Neural cell (in vitro differentiated cells): ENCODE measurements around the gene DNMT3B. TPM values are rescaled to one million over a fixed set of nuclear protein-coding genes. Genes with fewer than 3 reads are reported as not detected.
"Not testable (repeated sequence)": the region's sequence is repeated elsewhere in the genome, so short reads cannot be mapped to it uniquely, and the experiment has no call there.

ENCODE experiments used
- H2AFZ ChIP-seq: fragments of 200-600, 300-800 bp; sonication (generic), shearing (Covaris generic); 2 replicates; pipeline ENCODE4 v1.6.0; 2014; ENCODE audit warnings: low read depth, mild to moderate bottlenecking, antibody characterized with exemption, low read length, moderate library complexity
- H3F3A ChIP-seq: fragments of 200-600 bp; shearing (Covaris generic); 2 replicates; pipeline ENCODE4 v1.6.1; 2016; ENCODE audit warnings: mild to moderate bottlenecking, moderate library complexity, mixed read lengths, antibody characterized with exemption, low read length; ENCODE audit not compliant: insufficient read depth, poor library complexity, severe bottlenecking
- H3K27ac ChIP-seq: fragments of 200-600, 300-800 bp; sonication (generic), shearing (Covaris generic); 2 replicates; pipeline ENCODE4 v1.5.1; 2014; ENCODE audit warnings: mild to moderate bottlenecking, low read length, moderate library complexity
- H3K27me3 ChIP-seq: fragments of 300-800, 200-600 bp; sonication (generic), shearing (Covaris generic); 2 replicates; pipeline ENCODE4 v1.6.0; 2014; ENCODE audit warnings: mild to moderate bottlenecking, low read depth, low read length, moderate library complexity; ENCODE audit not compliant: insufficient read depth
- H3K36me3 ChIP-seq: fragments of 300-800, 200-600 bp; sonication (generic), shearing (Covaris generic); 2 replicates; pipeline ENCODE4 v1.5.1; 2014; ENCODE audit warnings: mild to moderate bottlenecking, antibody characterized with exemption, low read length, moderate library complexity; ENCODE audit not compliant: insufficient read depth
- H3K4me2 ChIP-seq: fragments of 300-800, 200-600 bp; sonication (generic), shearing (Covaris generic); 2 replicates; pipeline ENCODE4 v1.6.0; 2014; ENCODE audit warnings: mild to moderate bottlenecking, low read length
- H3K4me3 ChIP-seq: fragments of 300-800, 200-600 bp; sonication (generic), shearing (Covaris generic); 2 replicates; pipeline ENCODE4 v1.5.1; 2014; ENCODE audit warnings: mild to moderate bottlenecking, low read length, moderate library complexity
- H3K79me2 ChIP-seq: fragments of 200-600 bp; shearing (Covaris generic); replicated peaks from 2 replicates; pipeline ENCODE4 v1.6.0; 2014; ENCODE audit warnings: mild to moderate bottlenecking, low read length, moderate library complexity; ENCODE audit not compliant: insufficient read depth
- H3K9ac ChIP-seq: fragments of 300-800, 200-600 bp; sonication (generic), shearing (Covaris generic); 2 replicates; pipeline ENCODE4 v1.6.1; 2016; ENCODE audit warnings: mild to moderate bottlenecking, low read length, mixed read lengths
- H3K9me2 ChIP-seq: fragments of 200-600 bp; shearing (Covaris generic); 2 replicates; pipeline ENCODE4 v1.6.1; 2016; ENCODE audit warnings: mild to moderate bottlenecking, low read length, mixed read lengths; ENCODE audit not compliant: insufficient read depth
- H3K9me3 ChIP-seq: fragments of 200-600, 300-800 bp; sonication (generic), shearing (Covaris generic); 2 replicates; pipeline ENCODE4 v1.6.1; 2016; ENCODE audit warnings: mild to moderate bottlenecking, mixed run types, low read length, moderate library complexity, mixed read lengths
- H4K20me1 ChIP-seq: fragments of 200-600 bp; shearing (Covaris generic); 2 replicates; pipeline ENCODE4 v1.6.1; 2016; ENCODE audit warnings: mild to moderate bottlenecking, mixed run types; ENCODE audit not compliant: insufficient read depth
- EP300 ChIP-seq: fragments of 450-650 bp; conservative IDR thresholded peaks from 2 replicates; pipeline ENCODE4 v1.6.1; 2014; ENCODE audit warnings: antibody characterized with exemption, mild to moderate bottlenecking, moderate library complexity; ENCODE audit not compliant: poor library complexity, severe bottlenecking
- EZH2 ChIP-seq: fragments of 200-600, 300-800 bp; shearing (Covaris generic), sonication (generic); IDR thresholded peaks from 2 replicates; pipeline ENCODE4 v1.6.1; 2014; ENCODE audit warnings: antibody characterized with exemption, low read length, borderline replicate concordance, mild to moderate bottlenecking; ENCODE audit not compliant: insufficient read depth, poor library complexity, severe bottlenecking
- MXI1 ChIP-seq: fragments of 450-650 bp; conservative IDR thresholded peaks from 2 replicates; pipeline ENCODE4 v1.6.1; 2014; ENCODE audit warnings: antibody characterized with exemption, mild to moderate bottlenecking; ENCODE audit not compliant: poor library complexity, severe bottlenecking
- POLR2AphosphoS5 ChIP-seq: IDR thresholded peaks from 2 replicates; pipeline ENCODE4 v1.6.1; 2012
- RAD21 ChIP-seq: fragments of 450-650 bp; conservative IDR thresholded peaks from 2 replicates; pipeline ENCODE4 v1.6.1; 2014; ENCODE audit warnings: antibody characterized with exemption, mild to moderate bottlenecking, moderate library complexity
- SMC3 ChIP-seq: fragments of 450-650 bp; conservative IDR thresholded peaks from 2 replicates; pipeline ENCODE4 v1.6.1; 2014; ENCODE audit warnings: antibody characterized with exemption, mild to moderate bottlenecking, moderate library complexity; ENCODE audit not compliant: poor library complexity
- TAF1 ChIP-seq: IDR thresholded peaks from 2 replicates; pipeline ENCODE4 v1.6.1; 2012; ENCODE audit warnings: low read depth
- polyA plus RNA-seq: library from polyadenylated mRNA; depleted of rRNA; stranded (reverse); fragments of >200 nt; gene quantifications from 2 replicates; pipeline ENCODE4 v1.2.3, GENCODE V29; 2014
- TF ChIP-seq, protein P1 (sequence below): IDR thresholded peaks from 2 replicates; pipeline ENCODE4 v1.6.1; 2012; ENCODE audit warnings: borderline replicate concordance
- TF ChIP-seq, protein P2 (sequence below): fragments of 450-650 bp; IDR thresholded peaks from 2 replicates; pipeline ENCODE4 v1.5.1; 2014; ENCODE audit warnings: antibody characterized with exemption, mild to moderate bottlenecking, moderate library complexity; ENCODE audit not compliant: poor library complexity, severe bottlenecking

Gene DNMT3B
- polyA plus RNA-seq, 1 donor from 2014 or later: 8.7 TPM

DNA sequence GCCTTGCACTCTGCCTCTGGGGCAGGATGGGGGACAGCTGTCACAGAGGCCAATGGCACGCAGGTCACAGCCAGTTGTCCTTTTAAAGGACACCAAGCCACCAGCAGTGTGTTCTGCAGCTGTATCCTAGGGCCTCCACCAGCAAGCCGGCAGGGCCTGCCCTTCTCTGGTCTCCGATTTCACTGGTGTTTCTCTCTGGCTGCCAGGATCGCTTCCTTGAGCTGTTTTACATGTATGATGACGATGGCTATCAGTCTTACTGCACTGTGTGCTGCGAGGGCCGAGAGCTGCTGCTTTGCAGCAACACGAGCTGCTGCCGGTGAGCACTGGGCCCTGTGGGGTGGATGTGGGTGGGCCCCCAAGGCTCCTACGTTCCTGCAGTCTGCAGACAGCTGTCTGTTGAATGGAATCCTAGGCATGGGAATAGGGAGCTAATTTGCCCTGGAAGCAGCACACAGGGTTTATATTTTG is 34.8 kb downstream of the DNMT3B start:
- Histone ChIP-seq H3K9me3 (no peaks in the 10 kb centered on the region), H2AFZ (no peak overlapping the region), H3F3A (no peaks in the 10 kb centered on the region), H3K27ac (no peak overlapping the region), H3K4me3 (no peak overlapping the region), H3K4me2 (no peak overlapping the region), H3K9ac (no peak overlapping the region), H3K79me2 (no peaks in the 10 kb centered on the region), H3K27me3 (no peaks in the 10 kb centered on the region), H4K20me1 (no peaks in the 10 kb centered on the region), H3K9me2 (no peaks in the 10 kb centered on the region), H3K36me3 (no peaks in the 10 kb centered on the region)
- TF ChIP-seq POLR2AphosphoS5 (no peak), SMC3 (no peak), RAD21 (no peak), EP300 (no peak), MXI1 (no peak), EZH2 (no peak), TAF1 (no peak)
- TF ChIP-seq, protein P1, sequence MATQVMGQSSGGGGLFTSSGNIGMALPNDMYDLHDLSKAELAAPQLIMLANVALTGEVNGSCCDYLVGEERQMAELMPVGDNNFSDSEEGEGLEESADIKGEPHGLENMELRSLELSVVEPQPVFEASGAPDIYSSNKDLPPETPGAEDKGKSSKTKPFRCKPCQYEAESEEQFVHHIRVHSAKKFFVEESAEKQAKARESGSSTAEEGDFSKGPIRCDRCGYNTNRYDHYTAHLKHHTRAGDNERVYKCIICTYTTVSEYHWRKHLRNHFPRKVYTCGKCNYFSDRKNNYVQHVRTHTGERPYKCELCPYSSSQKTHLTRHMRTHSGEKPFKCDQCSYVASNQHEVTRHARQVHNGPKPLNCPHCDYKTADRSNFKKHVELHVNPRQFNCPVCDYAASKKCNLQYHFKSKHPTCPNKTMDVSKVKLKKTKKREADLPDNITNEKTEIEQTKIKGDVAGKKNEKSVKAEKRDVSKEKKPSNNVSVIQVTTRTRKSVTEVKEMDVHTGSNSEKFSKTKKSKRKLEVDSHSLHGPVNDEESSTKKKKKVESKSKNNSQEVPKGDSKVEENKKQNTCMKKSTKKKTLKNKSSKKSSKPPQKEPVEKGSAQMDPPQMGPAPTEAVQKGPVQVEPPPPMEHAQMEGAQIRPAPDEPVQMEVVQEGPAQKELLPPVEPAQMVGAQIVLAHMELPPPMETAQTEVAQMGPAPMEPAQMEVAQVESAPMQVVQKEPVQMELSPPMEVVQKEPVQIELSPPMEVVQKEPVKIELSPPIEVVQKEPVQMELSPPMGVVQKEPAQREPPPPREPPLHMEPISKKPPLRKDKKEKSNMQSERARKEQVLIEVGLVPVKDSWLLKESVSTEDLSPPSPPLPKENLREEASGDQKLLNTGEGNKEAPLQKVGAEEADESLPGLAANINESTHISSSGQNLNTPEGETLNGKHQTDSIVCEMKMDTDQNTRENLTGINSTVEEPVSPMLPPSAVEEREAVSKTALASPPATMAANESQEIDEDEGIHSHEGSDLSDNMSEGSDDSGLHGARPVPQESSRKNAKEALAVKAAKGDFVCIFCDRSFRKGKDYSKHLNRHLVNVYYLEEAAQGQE: no peak
- TF ChIP-seq, protein P2, sequence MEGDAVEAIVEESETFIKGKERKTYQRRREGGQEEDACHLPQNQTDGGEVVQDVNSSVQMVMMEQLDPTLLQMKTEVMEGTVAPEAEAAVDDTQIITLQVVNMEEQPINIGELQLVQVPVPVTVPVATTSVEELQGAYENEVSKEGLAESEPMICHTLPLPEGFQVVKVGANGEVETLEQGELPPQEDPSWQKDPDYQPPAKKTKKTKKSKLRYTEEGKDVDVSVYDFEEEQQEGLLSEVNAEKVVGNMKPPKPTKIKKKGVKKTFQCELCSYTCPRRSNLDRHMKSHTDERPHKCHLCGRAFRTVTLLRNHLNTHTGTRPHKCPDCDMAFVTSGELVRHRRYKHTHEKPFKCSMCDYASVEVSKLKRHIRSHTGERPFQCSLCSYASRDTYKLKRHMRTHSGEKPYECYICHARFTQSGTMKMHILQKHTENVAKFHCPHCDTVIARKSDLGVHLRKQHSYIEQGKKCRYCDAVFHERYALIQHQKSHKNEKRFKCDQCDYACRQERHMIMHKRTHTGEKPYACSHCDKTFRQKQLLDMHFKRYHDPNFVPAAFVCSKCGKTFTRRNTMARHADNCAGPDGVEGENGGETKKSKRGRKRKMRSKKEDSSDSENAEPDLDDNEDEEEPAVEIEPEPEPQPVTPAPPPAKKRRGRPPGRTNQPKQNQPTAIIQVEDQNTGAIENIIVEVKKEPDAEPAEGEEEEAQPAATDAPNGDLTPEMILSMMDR: no peak

DNA sequence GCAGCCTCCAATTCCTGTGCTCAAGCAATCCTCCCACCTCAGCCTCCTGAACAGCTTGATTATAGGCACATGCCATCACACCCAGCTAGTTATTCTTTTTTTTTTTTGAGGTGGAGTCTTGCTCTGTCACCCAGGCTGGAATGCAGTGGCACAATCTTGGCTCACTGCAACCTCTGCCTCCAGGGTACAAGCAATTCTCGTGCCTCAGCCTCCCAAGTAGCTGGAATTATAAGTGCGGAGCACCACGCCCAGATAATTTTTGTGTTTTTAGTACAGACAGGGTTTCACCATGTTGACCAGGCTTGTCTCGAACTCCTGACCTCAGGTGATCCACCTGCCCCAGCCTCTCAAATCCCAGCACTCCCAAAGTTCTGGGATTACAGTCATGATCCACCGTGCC is 35.4 kb downstream of the DNMT3B start:
- H3K79me2 ChIP-seq: not testable (repeated sequence)

More for the DNA sequence above, 35.4 kb downstream of the DNMT3B start:
- not testable (repeated sequence) for H3K27me3 ChIP-seq, H3K4me3 ChIP-seq, H2AFZ ChIP-seq, H3K4me2 ChIP-seq, H3K36me3 ChIP-seq, H3K27ac ChIP-seq, H3K9me2 ChIP-seq, H3K9ac ChIP-seq, H4K20me1 ChIP-seq, H3K9me3 ChIP-seq, H3F3A ChIP-seq
